GM10266 (cell line): ENCODE measurements around the gene ZNF135.
A peak's percentile ranks its signal among the peaks of the same experiment; 100 is the strongest.

Experiments
- DNase-seq: peaks from one replicate; pipeline ENCODE4 v3.0.0; 2012; ENCODE audit errors: extremely low spot score
- CTCF ChIP-seq: IDR thresholded peaks from 2 replicates; pipeline ENCODE4 v1.5.1; 2012; ENCODE audit warnings: mild to moderate bottlenecking, low read depth; ENCODE audit not compliant: control insufficient read depth, insufficient read depth; ENCODE audit errors: missing control alignments

The ZNF135 gene

GRCh38 chr19:58021541-58022282, 37.4 kb upstream of the ZNF135 start:
- DNase-seq: no peak
- peak; percentile 21 for TF ChIP-seq CTCF

- DNase-seq: no peak
- TF ChIP-seq CTCF: no peak
Measured at GRCh38 chr19:58022283-58022660, 36.8 kb upstream of the ZNF135 start.

GRCh38 chr19:58024661-58025060, 34.4 kb upstream of the ZNF135 start:
- DNase-seq: no peak

GRCh38 chr19:58033741-58034476, 25.2 kb upstream of the ZNF135 start, which contains the start of gene ZSCAN1:
Gene ZSCAN1 (plus strand): TSS chr19:58034025. CDS start chr19:58037837, 3,812 bp downstream.
- no peak for DNase-seq
- TF ChIP-seq CTCF: no peak

More at GRCh38 chr19:58024661-58025060, 34.4 kb upstream of the ZNF135 start:
- TF ChIP-seq CTCF: no peak

GRCh38 chr19:58034477-58034793, 24.6 kb upstream of the ZNF135 start:
- TF ChIP-seq CTCF: no peak
- DNase-seq: no peak

- DNase-seq: no peak
- TF ChIP-seq CTCF: no peak
Measured at GRCh38 chr19:58035863-58036262, 23.2 kb upstream of the ZNF135 start.
